Fibroblast of lung (primary cell): ENCODE data around the gene RNF39.

ENCODE experiments used
- EZH2 ChIP-seq: IDR thresholded peaks from 2 replicates; pipeline ENCODE4 v1.5.1; 2012; ENCODE audit warnings: low read length, control low read depth, mild to moderate bottlenecking; ENCODE audit errors: missing control alignments
- TF ChIP-seq, protein P1 (sequence below), 2 donors: IDR thresholded peaks in 1 of 2; conservative IDR thresholded peaks in 1 of 2; 1 replicate in 1 of 2; 2 replicates in 1 of 2; pipeline ENCODE4 v1.5.1; 2011 to 2012; ENCODE audit warnings: low read length in 2 of 2, control low read depth in 1 of 2, inconsistent platforms in 1 of 2, low read depth in 1 of 2, mild to moderate bottlenecking in 1 of 2

GRCh38 chr6:30047220-30047619, 28.3 kb downstream of the RNF39 start:
- TF ChIP-seq, protein P1, sequence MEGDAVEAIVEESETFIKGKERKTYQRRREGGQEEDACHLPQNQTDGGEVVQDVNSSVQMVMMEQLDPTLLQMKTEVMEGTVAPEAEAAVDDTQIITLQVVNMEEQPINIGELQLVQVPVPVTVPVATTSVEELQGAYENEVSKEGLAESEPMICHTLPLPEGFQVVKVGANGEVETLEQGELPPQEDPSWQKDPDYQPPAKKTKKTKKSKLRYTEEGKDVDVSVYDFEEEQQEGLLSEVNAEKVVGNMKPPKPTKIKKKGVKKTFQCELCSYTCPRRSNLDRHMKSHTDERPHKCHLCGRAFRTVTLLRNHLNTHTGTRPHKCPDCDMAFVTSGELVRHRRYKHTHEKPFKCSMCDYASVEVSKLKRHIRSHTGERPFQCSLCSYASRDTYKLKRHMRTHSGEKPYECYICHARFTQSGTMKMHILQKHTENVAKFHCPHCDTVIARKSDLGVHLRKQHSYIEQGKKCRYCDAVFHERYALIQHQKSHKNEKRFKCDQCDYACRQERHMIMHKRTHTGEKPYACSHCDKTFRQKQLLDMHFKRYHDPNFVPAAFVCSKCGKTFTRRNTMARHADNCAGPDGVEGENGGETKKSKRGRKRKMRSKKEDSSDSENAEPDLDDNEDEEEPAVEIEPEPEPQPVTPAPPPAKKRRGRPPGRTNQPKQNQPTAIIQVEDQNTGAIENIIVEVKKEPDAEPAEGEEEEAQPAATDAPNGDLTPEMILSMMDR (conservative IDR thresholded peaks at IDR 0.05 in 1 of 2, IDR thresholded peaks at IDR 0.05 in 1 of 2; ENCODE audit: low read depth in 1 of 2, low read length in 2 of 2): no peak
- TF ChIP-seq EZH2: no peak
